ENCODE results near the gene TFF3. TPM values are rescaled to one million over a fixed set of nuclear protein-coding genes. Genes with fewer than 3 reads are reported as not detected.

TFF3 gene, protein sequence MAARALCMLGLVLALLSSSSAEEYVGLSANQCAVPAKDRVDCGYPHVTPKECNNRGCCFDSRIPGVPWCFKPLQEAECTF
- 1 to 10 TPM; 2.4 to 6.7 TPM for total RNA-seq

DNA sequence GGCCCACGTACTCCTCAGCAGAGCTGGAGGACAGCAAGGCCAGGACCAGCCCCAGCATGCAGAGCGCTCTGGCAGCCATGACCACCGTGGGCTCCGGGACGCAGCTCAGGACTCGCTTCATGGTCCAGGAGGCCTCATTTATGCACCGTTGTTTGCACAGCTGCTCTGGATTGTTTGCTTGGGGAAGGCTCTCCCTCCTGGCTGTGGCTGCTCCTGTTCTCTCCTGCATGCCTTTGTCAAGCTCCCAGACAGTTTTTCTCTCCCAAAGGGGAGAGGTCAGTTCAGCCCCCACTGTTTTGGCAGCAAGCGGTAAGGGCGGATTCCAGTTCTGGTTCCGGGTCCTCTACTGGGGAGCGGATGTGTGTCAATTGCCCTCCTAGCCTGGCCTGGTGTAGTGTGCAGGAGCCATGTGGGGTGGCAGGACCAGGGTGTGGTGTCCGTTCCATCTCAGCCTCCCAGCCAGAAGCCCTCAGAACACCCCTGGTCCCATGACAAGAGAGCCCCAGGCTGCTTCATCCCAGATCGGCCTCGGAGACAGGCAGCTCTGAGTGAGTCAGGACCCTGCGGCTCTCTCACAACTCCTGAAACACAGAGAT is at the start of gene TFF3:
TFF3 (minus strand) TSS at position 114 of the 596 bp plus-strand sequence; CDS start at position 79, 35 bp downstream.

DNA sequence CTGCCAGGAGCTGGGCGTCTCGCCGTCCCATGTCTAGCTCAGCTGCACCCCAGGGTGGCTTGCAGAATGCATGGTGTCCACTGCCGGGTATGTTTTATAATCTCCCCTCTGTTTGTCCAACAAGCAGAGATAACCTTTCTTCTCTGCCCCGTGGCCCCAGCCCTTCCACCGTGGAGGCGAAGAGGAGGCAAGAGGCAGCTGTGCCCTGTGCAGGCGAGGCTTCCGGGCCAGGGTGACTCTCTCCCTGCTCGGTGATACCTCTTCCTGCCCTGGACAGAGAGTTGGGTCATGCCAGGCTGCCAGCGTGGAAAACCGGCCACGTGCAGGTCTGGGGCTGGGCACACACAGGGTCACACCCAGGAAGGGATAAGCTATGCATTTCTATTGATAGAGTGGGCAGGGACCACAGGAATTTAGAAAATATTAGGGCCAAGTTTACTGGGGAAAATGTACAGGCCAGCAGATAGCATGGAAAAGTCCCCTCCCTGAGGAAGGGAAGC is 35.8 kb upstream of the TFF3 start, which contains the start of gene TFF2:
TFF2 (minus strand) TSS at position 68 of the 500 bp plus-strand sequence; CDS start at position 31, 37 bp downstream.

Other genes starting within 250 kb of the TFF3 start
- not detected for gene UMODL1, start 244.1 kb downstream of the TFF3 start, total RNA-seq
- under 1 TPM in 1 of 2 donors, not detected in 1; under 0.01 TPM for gene ABCG1, start 96.3 kb downstream of the TFF3 start, total RNA-seq
- gene TFF2, start 35.6 kb upstream of the TFF3 start, total RNA-seq: not detected
- gene TFF1, start 51.1 kb upstream of the TFF3 start, total RNA-seq: not detected
- gene TMPRSS3, start 80.6 kb upstream of the TFF3 start, total RNA-seq: not detected
- not detected for gene UBASH3A, start 88.5 kb upstream of the TFF3 start, total RNA-seq
- gene RSPH1, start 180.8 kb upstream of the TFF3 start, total RNA-seq: not detected
- 10 to 100 TPM in 1 of 2 donors, 1 to 10 TPM in 1; 9.3 to 10.7 TPM for gene SLC37A1, start 198.4 kb upstream of the TFF3 start, total RNA-seq